H1 (cell line): Measurements from ENCODE around the gene STARD3. TPM values are rescaled to one million over a fixed set of nuclear protein-coding genes. Genes with fewer than 3 reads are reported as not detected.

Source experiments
- CTCF ChIA-PET: fragments of 300-600 bp; sonication (Branson Sonifier 250); formaldehyde crosslinking; loops from one replicate; lab custom pipeline; 2021; ENCODE audit not compliant: partially characterized antibody; lab: Charles Lee
- POLR2A ChIA-PET: fragments of 300-600 bp; sonication (Branson Sonifier 250); formaldehyde crosslinking; loops from one replicate; lab custom pipeline; 2021; ENCODE audit warnings: inconsistent platforms; ENCODE audit not compliant: partially characterized antibody; lab: Charles Lee
- DNase-seq, 2 experiments: peaks; one replicate each; pipeline versions ENCODE4 v3.0.0 to v3.0.0-alpha.2; 2010 to 2022; ENCODE audit warnings: low spot score in 2 of 2, low read depth in 1 of 2, mixed read lengths in 1 of 2
- FAIRE-seq: peaks from 2 replicates; lab custom pipeline; 2011; peaks lifted over from hg19 to GRCh38; lab: Jason Lieb, UNC
- H2AFZ ChIP-seq: 2 replicates; pipeline ENCODE4 v1.8.1; 2012; ENCODE audit warnings: low read length, inconsistent platforms
- H2AK5ac ChIP-seq: 2 replicates; pipeline ENCODE4 v1.6.1; 2013; ENCODE audit warnings: low read depth, low read length
- H2BK120ac ChIP-seq: replicated peaks from 2 replicates; pipeline ENCODE3; 2013; ENCODE audit warnings: low read depth, low read length, inconsistent platforms
- H2BK12ac ChIP-seq: 2 replicates; pipeline ENCODE4 v1.6.1; 2013; ENCODE audit warnings: low read depth, low read length
- H2BK15ac ChIP-seq: 2 replicates; pipeline ENCODE4 v1.6.1; 2013; ENCODE audit warnings: low read length
- H2BK20ac ChIP-seq: 2 replicates; pipeline ENCODE4 v1.6.1; 2013; ENCODE audit warnings: low read length
- H2BK5ac ChIP-seq: 2 replicates; pipeline ENCODE4 v1.6.1; 2013; ENCODE audit warnings: low read depth, low read length
- H3K14ac ChIP-seq: 2 replicates; pipeline ENCODE4 v1.6.1; 2013; ENCODE audit warnings: inconsistent platforms; ENCODE audit not compliant: insufficient read length
- H3K18ac ChIP-seq: 2 replicates; pipeline ENCODE4 v1.6.1; 2013; ENCODE audit warnings: low read length; ENCODE audit errors: extremely low read depth
- H3K23ac ChIP-seq: 2 replicates; pipeline ENCODE4 v1.6.1; 2013; ENCODE audit warnings: inconsistent platforms; ENCODE audit not compliant: insufficient read length
- H3K23me2 ChIP-seq: 2 replicates; pipeline ENCODE4 v1.6.1; 2013; ENCODE audit warnings: low read depth, low read length
- H3K27ac ChIP-seq: 2 replicates; pipeline ENCODE4 v1.6.1; 2011; ENCODE audit warnings: low read depth, low read length, inconsistent platforms
- H3K27me3 ChIP-seq, 4 experiments: replicated peaks in 1 of 4; 1 replicate in 1 of 4; 2 replicates in 3 of 4; pipeline versions ENCODE4 v1.6.1 to v1.8.1; 2011 to 2013; ENCODE audit warnings: low read length in 3 of 4, mild to moderate bottlenecking in 3 of 4, inconsistent platforms in 2 of 4, mixed read lengths in 2 of 4, moderate library complexity in 1 of 4; ENCODE audit not compliant: control insufficient read depth in 3 of 4, insufficient read depth in 3 of 4; ENCODE audit errors: extremely low read depth in 1 of 4
- H3K36me3 ChIP-seq, 4 experiments: 2 replicates each; pipeline versions ENCODE4 v1.6.1 to v1.8.1; 2011 to 2013; ENCODE audit warnings: mild to moderate bottlenecking in 4 of 4, low read length in 3 of 4, moderate library complexity in 2 of 4, control low read depth in 1 of 4, inconsistent platforms in 1 of 4; ENCODE audit not compliant: insufficient read depth in 4 of 4, control insufficient read depth in 2 of 4
- H3K4ac ChIP-seq: replicated peaks from 2 replicates; pipeline ENCODE3; 2013; ENCODE audit warnings: low read length, low read depth, mixed read lengths, inconsistent platforms; ENCODE audit not compliant: insufficient read length
- H3K4me1 ChIP-seq, 4 experiments: replicated peaks in 1 of 4; 1 replicate in 1 of 4; 2 replicates in 3 of 4; pipeline versions ENCODE4 v1.6.1 to v1.8.1; 2011 to 2013; ENCODE audit warnings: low read length in 3 of 4, inconsistent platforms in 2 of 4, mixed read lengths in 1 of 4; ENCODE audit not compliant: insufficient read depth in 4 of 4, control insufficient read depth in 3 of 4
- H3K4me2 ChIP-seq, 2 experiments: 2 replicates each; pipeline versions ENCODE4 v1.6.1 to v1.8.1; 2011 to 2013; ENCODE audit warnings: low read depth in 2 of 2, low read length in 2 of 2, control low read depth in 1 of 2, inconsistent platforms in 1 of 2, mild to moderate bottlenecking in 1 of 2; ENCODE audit not compliant: insufficient read depth in 1 of 2
- H3K4me3 ChIP-seq, 4 experiments: fragments of 200-600, 300-600 bp in 1 of 4; sonication (generic), shearing (Covaris generic), sonication (Bioruptor Twin) in 1 of 4; 2 replicates each; pipeline versions ENCODE4 v1.5.1 to v1.8.1; 2011 to 2016; ENCODE audit warnings: low read length in 4 of 4, low read depth in 3 of 4, control low read depth in 2 of 4, inconsistent platforms in 2 of 4, mild to moderate bottlenecking in 2 of 4, mixed read lengths in 1 of 4, moderate library complexity in 1 of 4; ENCODE audit not compliant: insufficient read depth in 2 of 4; ENCODE audit errors: extremely low read depth in 1 of 4
- H3K56ac ChIP-seq: replicated peaks from 2 replicates; pipeline ENCODE3; 2013; ENCODE audit warnings: low read depth, mild to moderate bottlenecking, mixed read lengths, low read length, inconsistent platforms; ENCODE audit not compliant: insufficient read length
- H3K79me1 ChIP-seq: 2 replicates; pipeline ENCODE4 v1.6.1; 2013; ENCODE audit warnings: low read depth, low read length, control low read depth
- H3K79me2 ChIP-seq, 2 experiments: 2 replicates each; pipeline versions ENCODE4 v1.6.1 to v1.8.1; 2012 to 2013; ENCODE audit warnings: low read length in 2 of 2, mild to moderate bottlenecking in 2 of 2, inconsistent platforms in 1 of 2; ENCODE audit not compliant: insufficient read depth in 2 of 2, control insufficient read depth in 1 of 2
- H3K9ac ChIP-seq, 4 experiments: replicated peaks in 1 of 4; 1 replicate in 1 of 4; 2 replicates in 3 of 4; pipeline versions ENCODE4 v1.6.1 to v1.8.1; 2011 to 2013; ENCODE audit warnings: low read depth in 3 of 4, low read length in 3 of 4, control low read depth in 2 of 4, mild to moderate bottlenecking in 2 of 4, moderate library complexity in 2 of 4, inconsistent platforms in 1 of 4; ENCODE audit errors: extremely low read depth in 1 of 4
- H3K9me3 ChIP-seq, 2 experiments: 2 replicates each; pipeline versions ENCODE4 v1.6.1 to v1.8.1; 2012 to 2013; ENCODE audit warnings: mild to moderate bottlenecking in 2 of 2, moderate library complexity in 2 of 2, control low read depth in 1 of 2, inconsistent platforms in 1 of 2, low read depth in 1 of 2, low read length in 1 of 2, mixed read lengths in 1 of 2; ENCODE audit not compliant: insufficient read depth in 2 of 2
- H4K20me1 ChIP-seq, 2 experiments: replicated peaks in 1 of 2; 2 replicates each; pipeline versions ENCODE3 to v1.8.1; 2011 to 2013; ENCODE audit warnings: inconsistent platforms in 2 of 2, low read length in 2 of 2, mild to moderate bottlenecking in 1 of 2; ENCODE audit not compliant: insufficient read depth in 2 of 2, control insufficient read depth in 1 of 2
- H4K5ac ChIP-seq: 2 replicates; pipeline ENCODE4 v1.6.1; 2013; ENCODE audit warnings: low read length, low read depth, mixed read lengths, inconsistent platforms; ENCODE audit not compliant: insufficient read length
- H4K8ac ChIP-seq: 2 replicates; pipeline ENCODE4 v1.8.0; 2013; ENCODE audit warnings: mild to moderate bottlenecking, moderate library complexity, low read length, inconsistent platforms; ENCODE audit not compliant: insufficient read depth; ENCODE audit errors: extremely low read depth
- H4K91ac ChIP-seq: replicated peaks from 2 replicates; pipeline ENCODE3; 2013; ENCODE audit warnings: low read length, mixed read lengths, inconsistent platforms; ENCODE audit not compliant: insufficient read length
- KDM5A ChIP-seq: fragments of 200-600 bp; IDR thresholded peaks from 2 replicates; pipeline ENCODE4 v1.7.1; 2012; ENCODE audit warnings: mild to moderate bottlenecking, low read length, inconsistent platforms, mixed read lengths
- ZNF274 ChIP-seq: IDR thresholded peaks from 2 replicates; pipeline ENCODE4 v1.7.0; 2012; ENCODE audit warnings: low read length, borderline replicate concordance; ENCODE audit errors: extremely low read depth
- WGBS, 2 experiments: shearing (Covaris generic) in 1 of 2; methylation state at CpG; one replicate each; pipeline versions ENCODE4 v1.1.6 to v1.1.7; 2013 to 2015; ENCODE audit warnings: low lambda C conversion rate in 2 of 2, mixed read lengths in 2 of 2, inconsistent platforms in 1 of 2, low coverage in 1 of 2, missing lambda C conversion rate in 1 of 2; ENCODE audit not compliant: insufficient replicate concordance in 2 of 2, insufficient coverage in 1 of 2, insufficient read length in 1 of 2; ENCODE audit errors: extremely low coverage in 1 of 2, missing lambda C conversion rate in 1 of 2; 5-methylcytosine and 5-hydroxymethylcytosine counted together
- polyA plus RNA-seq, 7 experiments: library from polyadenylated mRNA; depleted of rRNA in 3 of 7; stranded (reverse) in 5 of 7; unstranded in 2 of 7; fragments of >200 nt in 5 of 7; fragments of 200-250 nt in 2 of 7; gene quantifications; 1 replicate in 5 of 7; 2 replicates in 1 of 7; 4 replicates in 1 of 7; pipeline versions ENCODE4 v1.2.1 to v1.2.3, GENCODE V29; 2011 to 2013; ENCODE audit warnings: missing spikeins in 2 of 7, mixed read lengths in 2 of 7
- total RNA-seq: library from RNA; stranded (reverse); fragmentation: NEBNext Ultra II Directional; extraction: Animal tissue kit (Norgen Biotek cat#: 25700); gene quantifications from 2 replicates; pipeline ENCODE4 v1.2.1, GENCODE V29; 2021

Gene STARD3
- total and polyA plus RNA-seq, 2 of the 8 experiments (the other 6 are each of a cell fraction or from before 2014, with no cell fraction given) = 47.6 to 80.3 TPM

DNA sequence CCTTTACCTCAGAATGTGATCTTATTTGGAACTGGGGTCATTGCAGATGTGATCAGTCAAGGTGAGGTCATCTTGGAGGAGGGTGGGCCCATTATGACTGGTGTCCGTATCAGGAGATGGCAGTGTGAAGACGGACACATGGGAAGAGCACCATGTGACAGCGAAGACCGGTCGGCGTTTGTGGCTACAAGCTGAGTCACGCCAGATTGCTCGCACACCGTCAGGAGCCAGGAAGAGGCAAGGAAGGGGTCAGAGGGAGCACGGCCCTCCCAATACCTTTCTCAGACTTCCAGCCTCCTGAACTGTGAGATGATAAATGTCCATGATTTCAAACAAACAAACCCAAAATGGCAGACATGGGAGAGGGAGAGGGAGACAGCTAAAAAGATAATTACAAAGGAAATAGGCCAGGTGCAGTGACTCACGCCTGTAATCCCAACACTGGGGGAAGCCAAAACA is 13.2 kb downstream of the STARD3 start:
- Histone ChIP-seq H3K23ac (no peak overlapping the region), H3K18ac (no peak overlapping the region), H4K20me1 (peaks cover 1 to 4% of the 10 kb centered on the region in 2 experiments), H3K4me3 (no peak overlapping the region), H3K27me3 (no peaks in the 10 kb centered on the region), H3K23me2 (no peaks in the 10 kb centered on the region; the same call in 1 of the 2 replicates), H4K8ac (no peak overlapping the region; the same call in 1 of the 2 replicates), H2BK20ac (no peak overlapping the region), H3K9me3 (no peaks in the 10 kb centered on the region), H2BK120ac (no peak overlapping the region), H3K27ac (no peak overlapping the region), H3K9ac (no peak overlapping the region), H3K79me1 (peaks cover 3% of the 10 kb centered on the region; the same call in 1 of the 2 replicates), H3K14ac (no peak overlapping the region), H2AFZ (no peak overlapping the region), H2BK15ac (peak overlapping the region; percentile 84; the same call in 1 of the 2 replicates), H3K79me2 (peaks cover 0 to 13% of the 10 kb centered on the region in 2 experiments; a peak in 1 of 4 replicates), H2BK5ac (no peak overlapping the region), H2BK12ac (no peak overlapping the region), H3K4me1 (peaks cover 5 to 26% (median 22%) of the 10 kb centered on the region in 4 experiments), H4K5ac (no peak overlapping the region), H3K4ac (no peak overlapping the region), H3K4me2 (no peak overlapping the region), H4K91ac (peak overlapping the region; percentile 48), H2AK5ac (no peak overlapping the region), H3K36me3 (no peaks in the 10 kb centered on the region), H3K56ac (no peak overlapping the region)
- FAIRE-seq = no peak
- TF ChIP-seq KDM5A (no peak), ZNF274 (no peak)
- CTCF ChIA-PET = interaction anchor here (1.0 to 49.2 kb wide), 8 partner anchors 9 to 103 kb away, joined by 3 to 1885 read pairs (median 4); partner anchors contain the start of genes ERBB2, PGAP3, PNMT and PPP1R1B
- WGBS, 2 experiments = 96% methylated on average over 11 of the region's 11 CpGs; no CpG with 5 or more reads in 1 of the 2 experiments
- DNase-seq = no peak
- POLR2A ChIA-PET = interaction anchor here (0.6 to 4.6 kb wide), 8 partner anchors 10 to 38 kb away, joined by 3 to 28 read pairs (median 4); partner anchors contain the start of genes PGAP3 and TCAP
